Activated CD4-positive, alpha-beta T cell treated with anti-CD3 and anti-CD28 coated beads, Interleukin-2, amount 10 ng/mL, durations not matched to agents 7 days and 5 days (primary cell): ENCODE data around the gene COL20A1. TPM values are rescaled to one million over a fixed set of nuclear protein-coding genes. Genes with fewer than 3 reads are reported as not detected.

Source experiments
- CTCF ChIA-PET: fragments of 350-600 bp; sonication (Branson Sonifier 250); formaldehyde crosslinking; loops from one replicate; lab custom pipeline; 2021; ENCODE audit warnings: antibody characterized with exemption; lab: Charles Lee
- POLR2A ChIA-PET: fragments of 350-600 bp; sonication (Branson Sonifier 250); formaldehyde crosslinking; loops from one replicate; lab custom pipeline; 2021; ENCODE audit warnings: antibody characterized with exemption; lab: Charles Lee
- DNase-seq: peaks from one replicate; pipeline ENCODE4 v3.0.0-alpha.2; 2020
- H3K27ac Mint-ChIP-seq: one replicate; pipeline ENCODE4 v1.8.0; 2021; ENCODE audit warnings: mild to moderate bottlenecking, moderate library complexity, mixed read lengths
- H3K27me3 Mint-ChIP-seq: one replicate; pipeline ENCODE4 v1.8.0; 2021; ENCODE audit warnings: mixed read lengths
- H3K36me3 Mint-ChIP-seq: one replicate; pipeline ENCODE4 v1.8.0; 2021; ENCODE audit warnings: low read depth, mixed read lengths
- H3K4me1 Mint-ChIP-seq: one replicate; pipeline ENCODE4 v1.8.0; 2021; ENCODE audit warnings: mixed read lengths
- H3K4me3 Mint-ChIP-seq: one replicate; pipeline ENCODE4 v1.8.0; 2021; ENCODE audit warnings: mild to moderate bottlenecking, moderate library complexity, mixed read lengths
- H3K9me3 Mint-ChIP-seq: one replicate; pipeline ENCODE4 v1.8.0; 2021; ENCODE audit warnings: mixed read lengths
- total RNA-seq, 2 experiments: library from RNA; stranded (reverse); gene quantifications; one replicate each; pipeline ENCODE4 v1.2.3, GENCODE V29; 2021

The COL20A1 gene
- total RNA-seq, 2 experiments from 2014 or later, result not detected

- no peak for DNase-seq
- peak overlapping the region; percentile 78 for H3K27ac Mint-ChIP-seq
- H3K9me3 Mint-ChIP-seq, result no peaks in the 10 kb centered on the region
- CTCF ChIA-PET, result no interaction called here
- H3K4me1 Mint-ChIP-seq, result peaks cover 4% of the 10 kb centered on the region
- no peaks in the 10 kb centered on the region for H3K27me3 Mint-ChIP-seq
- H3K36me3 Mint-ChIP-seq, result peaks cover 7% of the 10 kb centered on the region
- peak overlapping the region; percentile 73 for H3K4me3 Mint-ChIP-seq
- POLR2A ChIA-PET, result no interaction called here
These were observed 7.9 kb upstream of the COL20A1 start for GRCh38 chr20:63284981-63285524.

- peaks cover 7% of the 10 kb centered on the region for H3K36me3 Mint-ChIP-seq
- peaks cover 4% of the 10 kb centered on the region for H3K4me1 Mint-ChIP-seq
- DNase-seq, result no peak
- H3K27ac Mint-ChIP-seq, result peak overlapping the region; percentile 25
- no peak overlapping the region for H3K4me3 Mint-ChIP-seq
- CTCF ChIA-PET, result no interaction called here
- POLR2A ChIA-PET, result no interaction called here
- H3K9me3 Mint-ChIP-seq, result no peaks in the 10 kb centered on the region
- no peaks in the 10 kb centered on the region for H3K27me3 Mint-ChIP-seq
These were observed 7.1 kb upstream of the COL20A1 start for GRCh38 chr20:63285636-63286615.

- Mint-ChIP-seq H3K27me3 (no peaks in the 10 kb centered on the region), H3K4me1 (peaks cover 4% of the 10 kb centered on the region), H3K27ac (no peak overlapping the region), H3K9me3 (no peaks in the 10 kb centered on the region), H3K4me3 (no peak overlapping the region), H3K36me3 (peaks cover 7% of the 10 kb centered on the region)
- ChIA-PET POLR2A (no interaction called here), CTCF (interaction anchor here (0.5 kb wide), 1 partner anchor 89 kb away, joined by 3 read pairs; no protein-coding TSS in a partner anchor)
- DNase-seq, result no peak
These were observed 5.9 kb upstream of the COL20A1 start for GRCh38 chr20:63286781-63287696.

- POLR2A ChIA-PET, result no interaction called here
- no peak overlapping the region for H3K27ac Mint-ChIP-seq
- no peaks in the 10 kb centered on the region for H3K27me3 Mint-ChIP-seq
These were observed 5.0 kb upstream of the COL20A1 start for GRCh38 chr20:63287697-63288580.

GRCh38 chr20:63288581-63289251 lies 4.3 kb upstream of the COL20A1 start:
- H3K4me1 Mint-ChIP-seq, result peaks cover 3% of the 10 kb centered on the region
- ChIA-PET POLR2A (no interaction called here), CTCF (no interaction called here)
- no peak overlapping the region for H3K27ac Mint-ChIP-seq
- no peaks in the 10 kb centered on the region for H3K9me3 Mint-ChIP-seq
- no peak overlapping the region for H3K4me3 Mint-ChIP-seq
- peaks cover 6% of the 10 kb centered on the region for H3K36me3 Mint-ChIP-seq
- no peaks in the 10 kb centered on the region for H3K27me3 Mint-ChIP-seq
- no peak for DNase-seq

More at GRCh38 chr20:63287697-63288580, 5.0 kb upstream of the COL20A1 start:
- peaks cover 7% of the 10 kb centered on the region for H3K36me3 Mint-ChIP-seq
- DNase-seq, result no peak
- H3K9me3 Mint-ChIP-seq, result no peaks in the 10 kb centered on the region
- no peak overlapping the region for H3K4me3 Mint-ChIP-seq
- CTCF ChIA-PET, result no interaction called here
- H3K4me1 Mint-ChIP-seq, result peaks cover 4% of the 10 kb centered on the region

- Mint-ChIP-seq H3K4me1 (no peaks in the 10 kb centered on the region), H3K27ac (no peak overlapping the region), H3K27me3 (no peaks in the 10 kb centered on the region), H3K9me3 (no peaks in the 10 kb centered on the region), H3K36me3 (peaks cover 3% of the 10 kb centered on the region), H3K4me3 (no peak overlapping the region)
- ChIA-PET POLR2A (no interaction called here), CTCF (no interaction called here)
- DNase-seq, result no peak
These were observed 3.5 kb upstream of the COL20A1 start for GRCh38 chr20:63289311-63290135.

- Mint-ChIP-seq H3K4me1 (peaks cover 3% of the 10 kb centered on the region), H3K36me3 (peaks cover 3% of the 10 kb centered on the region), H3K27ac (no peak overlapping the region), H3K9me3 (no peaks in the 10 kb centered on the region), H3K4me3 (no peak overlapping the region), H3K27me3 (no peaks in the 10 kb centered on the region)
- CTCF ChIA-PET, result interaction anchor here (1.2 kb wide), 1 partner anchor 12 kb away, joined by 3 read pairs; no protein-coding TSS in a partner anchor
- DNase-seq, result no peak
- POLR2A ChIA-PET, result no interaction called here
These were observed 2.8 kb upstream of the COL20A1 start for GRCh38 chr20:63290136-63290676.

GRCh38 chr20:63290677-63291472 lies 2.1 kb upstream of the COL20A1 start:
- H3K4me3 Mint-ChIP-seq, result no peak overlapping the region
- H3K27ac Mint-ChIP-seq, result no peak overlapping the region
- H3K4me1 Mint-ChIP-seq, result peaks cover 9% of the 10 kb centered on the region
- CTCF ChIA-PET, result interaction anchor here (1.0 to 1.2 kb wide), 2 partner anchors 9 to 13 kb away, joined by 3 to 4 read pairs; no protein-coding TSS in a partner anchor
- H3K27me3 Mint-ChIP-seq, result peaks cover 5% of the 10 kb centered on the region
- peak; percentile 57 for DNase-seq
- H3K36me3 Mint-ChIP-seq, result peaks cover 3% of the 10 kb centered on the region
- POLR2A ChIA-PET, result no interaction called here
- H3K9me3 Mint-ChIP-seq, result no peaks in the 10 kb centered on the region

GRCh38 chr20:63291811-63292210 lies 1.2 kb upstream of the COL20A1 start:
- Mint-ChIP-seq H3K4me1 (peaks cover 9% of the 10 kb centered on the region), H3K4me3 (no peak overlapping the region), H3K36me3 (peaks cover 3% of the 10 kb centered on the region), H3K9me3 (no peaks in the 10 kb centered on the region), H3K27ac (no peak overlapping the region), H3K27me3 (peaks cover 8% of the 10 kb centered on the region)
- CTCF ChIA-PET, result no interaction called here
- DNase-seq, result no peak
- POLR2A ChIA-PET, result no interaction called here

GRCh38 chr20:63292292-63292701 lies 689 bp upstream of the COL20A1 start:
- no peak for DNase-seq
- H3K27ac Mint-ChIP-seq, result no peak overlapping the region
- H3K36me3 Mint-ChIP-seq, result peaks cover 3% of the 10 kb centered on the region
- peaks cover 8% of the 10 kb centered on the region for H3K27me3 Mint-ChIP-seq
- H3K4me1 Mint-ChIP-seq, result peaks cover 9% of the 10 kb centered on the region
- ChIA-PET POLR2A (no interaction called here), CTCF (no interaction called here)
- no peak overlapping the region for H3K4me3 Mint-ChIP-seq
- no peaks in the 10 kb centered on the region for H3K9me3 Mint-ChIP-seq
